Left renal cortex interstitium (tissue), 4 donors: ENCODE data around the gene KRABD2. TPM values are rescaled to one million over a fixed set of nuclear protein-coding genes. Genes with fewer than 3 reads are reported as not detected.

Experiments used
- polyA plus RNA-seq, 4 donors: library from polyadenylated mRNA; unstranded; fragments of 120-200 nt; gene quantifications; one replicate each; pipeline ENCODE4 v1.2.1, GENCODE V29; 2013; ENCODE audit not compliant: insufficient read length in 4 of 4

Gene KRABD2

Other genes starting within 250 kb of the KRABD2 start
- gene PER1, start 224.3 kb downstream of the KRABD2 start, polyA plus RNA-seq = 10 to 100 TPM; 19.7 to 37.7 (median 30.8) TPM
- 100 to 1,000 TPM; 107 to 139 (median 124) TPM for gene VAMP2, start 213.8 kb downstream of the KRABD2 start, polyA plus RNA-seq
- gene TMEM107, start 200.3 kb downstream of the KRABD2 start, polyA plus RNA-seq = 10 to 100 TPM; 24.1 to 25.9 (median 24.4) TPM
- gene BORCS6, start 186.5 kb downstream of the KRABD2 start, polyA plus RNA-seq = 1 to 10 TPM; 3.7 to 6.5 (median 5.0) TPM
- gene AURKB, start 166.1 kb downstream of the KRABD2 start, polyA plus RNA-seq = 10 to 100 TPM; 26.7 to 40.2 (median 36.0) TPM
- gene CTC1, start 128.6 kb downstream of the KRABD2 start, polyA plus RNA-seq = 10 to 100 TPM; 19.1 to 41.3 (median 30.1) TPM
- gene PFAS, start 127.4 kb downstream of the KRABD2 start, polyA plus RNA-seq = 10 to 100 TPM; 37.3 to 51.0 (median 44.5) TPM
- 10 to 100 TPM; 27.8 to 36.7 (median 31.5) TPM for gene RANGRF, start 88.0 kb downstream of the KRABD2 start, polyA plus RNA-seq
- gene SLC25A35, start 81.3 kb downstream of the KRABD2 start, polyA plus RNA-seq = 1 to 10 TPM; 4.2 to 4.8 (median 4.4) TPM
- 10 to 100 TPM; 15.0 to 20.4 (median 18.5) TPM for gene ARHGEF15, start 66.5 kb downstream of the KRABD2 start, polyA plus RNA-seq
- not detected for gene ODF4, start 36.9 kb downstream of the KRABD2 start, polyA plus RNA-seq
- 1,000 to 10,000 TPM; 2,416 to 3,586 (median 2,581) TPM for gene RPL26, start 6.5 kb upstream of the KRABD2 start, polyA plus RNA-seq
- gene RNF222, start 21.1 kb upstream of the KRABD2 start, polyA plus RNA-seq = under 1 TPM in 3 of 4 donors, not detected in 1; 0.04 to 0.27 (median 0.13) TPM
- 10 to 100 TPM; 30.3 to 57.9 (median 50.5) TPM for gene NDEL1, start 59.2 kb upstream of the KRABD2 start, polyA plus RNA-seq